ENCODE measurements around the gene PLA2G4A.

Gene PLA2G4A

GRCh38 chr1:187003353-187003752 lies 174.6 kb downstream of the PLA2G4A start:
- no peak for FAIRE-seq
- no peak for DNase-seq (ENCODE audit: insufficient read length, low spot score)

GRCh38 chr1:187006896-187007295 lies 178.1 kb downstream of the PLA2G4A start:
- FAIRE-seq (no peak), DNase-seq (ENCODE audit: insufficient read length, low spot score) (no peak)

- DNase-seq (ENCODE audit: insufficient read length, low spot score) (no peak), FAIRE-seq (no peak)
Observed at GRCh38 chr1:187009320-187009719, 180.6 kb downstream of the PLA2G4A start.

- no peak for DNase-seq (ENCODE audit: insufficient read length, low spot score)
- no peak for FAIRE-seq
Observed at GRCh38 chr1:187010571-187011309, 182.0 kb downstream of the PLA2G4A start.

- FAIRE-seq, result no peak
- DNase-seq (ENCODE audit: insufficient read length, low spot score), result no peak
Observed at GRCh38 chr1:187013582-187014200, 184.9 kb downstream of the PLA2G4A start.

GRCh38 chr1:187018291-187018690 lies 189.5 kb downstream of the PLA2G4A start:
- no peak for DNase-seq (ENCODE audit: insufficient read length, low spot score)

GRCh38 chr1:187027253-187027652 lies 198.5 kb downstream of the PLA2G4A start:
- no peak for DNase-seq (ENCODE audit: insufficient read length, low spot score)
- no peak for FAIRE-seq

More at GRCh38 chr1:187018291-187018690, 189.5 kb downstream of the PLA2G4A start:
- FAIRE-seq, result no peak

- DNase-seq (ENCODE audit: insufficient read length, low spot score), result no peak
Observed at GRCh38 chr1:187032316-187032981, 203.7 kb downstream of the PLA2G4A start.

GRCh38 chr1:187032982-187033692 lies 204.4 kb downstream of the PLA2G4A start:
- DNase-seq (ENCODE audit: insufficient read length, low spot score) (no peak), FAIRE-seq (no peak)

More at GRCh38 chr1:187032316-187032981, 203.7 kb downstream of the PLA2G4A start:
- FAIRE-seq, result no peak

GRCh38 chr1:187033693-187034390 lies 205.1 kb downstream of the PLA2G4A start:
- FAIRE-seq, result no peak
- DNase-seq (ENCODE audit: insufficient read length, low spot score), result no peak

- DNase-seq (ENCODE audit: insufficient read length, low spot score) (no peak), FAIRE-seq (no peak)
Observed at GRCh38 chr1:187034501-187034900, 205.8 kb downstream of the PLA2G4A start.

- FAIRE-seq (no peak), DNase-seq (ENCODE audit: insufficient read length, low spot score) (no peak)
Observed at GRCh38 chr1:187037973-187038553, 209.3 kb downstream of the PLA2G4A start.
